Loucy (cell line): ENCODE results near the gene ZER1.
A peak's percentile ranks its signal among the peaks of the same experiment; 100 is the strongest.

Experiments used
- H2AFZ ChIP-seq: fragments of 200-600 bp; sonication (generic); 2 replicates; pipeline ENCODE4 v1.6.0; 2016; ENCODE audit warnings: antibody characterized with exemption, mild to moderate bottlenecking, low read length, moderate library complexity
- H3F3A ChIP-seq: fragments of 200-600 bp; 2 replicates; pipeline ENCODE4 v1.6.0; 2016; ENCODE audit warnings: antibody characterized with exemption, low read depth, mild to moderate bottlenecking
- H3K27me3 ChIP-seq: fragments of 200-600 bp; sonication (generic); 2 replicates; pipeline ENCODE4 v1.6.1; 2014; ENCODE audit warnings: low read length, mild to moderate bottlenecking; ENCODE audit not compliant: insufficient read depth, poor library complexity, severe bottlenecking
- H3K36me3 ChIP-seq: fragments of 200-600 bp; sonication (generic); 2 replicates; pipeline ENCODE4 v1.6.1; 2016; ENCODE audit warnings: low read length; ENCODE audit not compliant: insufficient read depth
- H3K4me1 ChIP-seq: fragments of 200-600 bp; sonication (generic); 2 replicates; pipeline ENCODE4 v1.5.1; 2014; ENCODE audit warnings: low read length, mild to moderate bottlenecking; ENCODE audit not compliant: insufficient read depth, poor library complexity, severe bottlenecking
- H3K4me2 ChIP-seq: fragments of 200-600 bp; sonication (generic); 2 replicates; pipeline ENCODE4 v1.6.0; 2014; ENCODE audit warnings: antibody characterized with exemption, low read length, low read depth, mild to moderate bottlenecking; ENCODE audit not compliant: poor library complexity, severe bottlenecking
- H3K4me3 ChIP-seq: fragments of 200-600 bp; sonication (generic); 2 replicates; pipeline ENCODE4 v1.5.1; 2014; ENCODE audit warnings: low read length, mild to moderate bottlenecking, mixed read lengths; ENCODE audit not compliant: poor library complexity, severe bottlenecking
- H3K79me2 ChIP-seq: fragments of 200-600 bp; sonication (generic); 2 replicates; pipeline ENCODE4 v1.6.1; 2014; ENCODE audit warnings: low read length; ENCODE audit not compliant: insufficient read depth
- H3K9ac ChIP-seq: fragments of 200-600 bp; sonication (generic); 2 replicates; pipeline ENCODE4 v1.6.0; 2014; ENCODE audit warnings: mild to moderate bottlenecking, low read depth, low read length, moderate library complexity; ENCODE audit not compliant: poor library complexity, severe bottlenecking
- H3K9me2 ChIP-seq: fragments of 200-600 bp; sonication (generic); replicated peaks from 2 replicates; pipeline ENCODE4 v1.6.1; 2016; ENCODE audit warnings: low read depth, low read length, mixed read lengths
- H3K9me3 ChIP-seq: fragments of 200-600 bp; sonication (generic); 2 replicates; pipeline ENCODE4 v1.6.1; 2014; ENCODE audit warnings: mild to moderate bottlenecking, antibody characterized with exemption, low read length, low read depth; ENCODE audit not compliant: insufficient read depth
- H4K20me1 ChIP-seq: fragments of 200-600 bp; sonication (generic); 2 replicates; pipeline ENCODE4 v1.6.0; 2014; ENCODE audit warnings: antibody characterized with exemption, low read length, mild to moderate bottlenecking; ENCODE audit not compliant: insufficient read depth, poor library complexity, severe bottlenecking
- CTCF ChIP-seq: fragments of 200-600 bp; sonication (generic); conservative IDR thresholded peaks from 2 replicates; pipeline ENCODE4 v1.5.1; 2014; ENCODE audit warnings: mild to moderate bottlenecking, antibody characterized with exemption, low read length
- EZH2phosphoT487 ChIP-seq: fragments of 200-600 bp; IDR thresholded peaks from 2 replicates; pipeline ENCODE4 v1.6.1; 2018; ENCODE audit warnings: antibody characterized with exemption, mild to moderate bottlenecking, moderate library complexity, borderline replicate concordance

Gene ZER1

GRCh38 chr9:128768606-128769005 is 3.1 kb downstream of the ZER1 start:
- H3K9me3 ChIP-seq, result no peaks in the 10 kb centered on the region
- H3K27me3 ChIP-seq, result no peaks in the 10 kb centered on the region
- peaks cover 16% of the 10 kb centered on the region; the same call in 1 of the 2 replicates for H3K79me2 ChIP-seq
- no peaks in the 10 kb centered on the region for H4K20me1 ChIP-seq
- H3K36me3 ChIP-seq, result no peaks in the 10 kb centered on the region
- no peaks in the 10 kb centered on the region for H3K9me2 ChIP-seq
- H3K4me1 ChIP-seq, result peaks cover 4% of the 10 kb centered on the region
- no peak overlapping the region for H2AFZ ChIP-seq
- H3F3A ChIP-seq, result no peaks in the 10 kb centered on the region
- no peak overlapping the region for H3K4me3 ChIP-seq
- no peak for TF ChIP-seq CTCF
- no peak for TF ChIP-seq EZH2phosphoT487
- H3K9ac ChIP-seq, result no peak overlapping the region
- no peak overlapping the region for H3K4me2 ChIP-seq

- Histone ChIP-seq H4K20me1 (no peaks in the 10 kb centered on the region), H2AFZ (no peak overlapping the region), H3K4me1 (peaks cover 2% of the 10 kb centered on the region), H3K4me2 (no peak overlapping the region), H3K9me3 (no peaks in the 10 kb centered on the region), H3K36me3 (no peaks in the 10 kb centered on the region), H3F3A (no peaks in the 10 kb centered on the region), H3K4me3 (no peak overlapping the region), H3K9ac (no peak overlapping the region), H3K79me2 (0 out of 2 replicates have a peak, but pooled peaks cover 6% of the 10 kb centered on the region), H3K9me2 (no peaks in the 10 kb centered on the region), H3K27me3 (no peaks in the 10 kb centered on the region)
- TF ChIP-seq CTCF, result no peak
- TF ChIP-seq EZH2phosphoT487, result no peak
Observed at GRCh38 chr9:128765499-128765898, 6.2 kb downstream of the ZER1 start.

GRCh38 chr9:128764361-128764760 is 7.4 kb downstream of the ZER1 start:
- Histone ChIP-seq H3K9me2 (no peaks in the 10 kb centered on the region), H3K9ac (no peak overlapping the region), H3K27me3 (no peaks in the 10 kb centered on the region), H3K9me3 (no peaks in the 10 kb centered on the region), H4K20me1 (no peaks in the 10 kb centered on the region), H3K4me1 (no peaks in the 10 kb centered on the region), H3F3A (no peaks in the 10 kb centered on the region), H3K79me2 (no peaks in the 10 kb centered on the region), H3K36me3 (no peaks in the 10 kb centered on the region), H2AFZ (no peak overlapping the region), H3K4me2 (no peak overlapping the region), H3K4me3 (no peak overlapping the region)
- TF ChIP-seq EZH2phosphoT487, result no peak
- 0 out of 2 replicates have a peak, but pooled peaks have one; percentile 18 for TF ChIP-seq CTCF
